ENCODE data around the gene FHDC1. TPM values are rescaled to one million over a fixed set of nuclear protein-coding genes. Genes with fewer than 3 reads are reported as not detected.

Gene FHDC1
- total RNA-seq, 1 experiment from 2014 or later, result 0.95 TPM

GRCh38 chr4:152940461-152940860, 4.3 kb downstream of the FHDC1 start:
- CTCF ChIA-PET, result no interaction called here
- H3K79me2 ChIP-seq (ENCODE audit: low read length), result no peaks in the 10 kb centered on the region
- no peak overlapping the region for H2AFZ ChIP-seq (ENCODE audit: low read length)
- intact Hi-C loops (cut with micrococcal nuclease), result no loop called here
- no peak overlapping the region for H3K9ac ChIP-seq (ENCODE audit: low read length)
- BruUV-seq (replicated peaks), result no TSS peak
- no peak overlapping the region for H3K4me3 ChIP-seq (ENCODE audit: low read length)
- TF ChIP-seq EZH2 (IDR thresholded peaks at IDR 0.05; ENCODE audit: low read length, unreplicated experiment) (no peak), CTCF (conservative IDR thresholded peaks at IDR 0.05; ENCODE audit: low read depth, low read length) (no peak), EZH2phosphoT487 (IDR thresholded peaks at IDR 0.05; ENCODE audit: borderline replicate concordance, low read length) (no peak)
- POLR2A ChIA-PET (ENCODE audit: unreplicated experiment), result no interaction called here
- no peaks in the 10 kb centered on the region for H3K9me2 ChIP-seq (replicated peaks; ENCODE audit: low read length)
- DNase-seq (no peak), ATAC-seq (no peak)
- H3F3A ChIP-seq (ENCODE audit: low read length, unreplicated experiment), result no peaks in the 10 kb centered on the region
- H3K36me3 ChIP-seq (ENCODE audit: low read depth, low read length), result no peaks in the 10 kb centered on the region
- peaks cover 2% of the 10 kb centered on the region for H3K4me1 ChIP-seq (ENCODE audit: insufficient read depth, low read length)
- H3K27me3 ChIP-seq (ENCODE audit: low read length), result no peaks in the 10 kb centered on the region
- H3K4me2 ChIP-seq (ENCODE audit: low read length), result no peak overlapping the region
- no peaks in the 10 kb centered on the region for H4K20me1 ChIP-seq (ENCODE audit: low read length)
- H3K27ac ChIP-seq (ENCODE audit: low read length), result no peak overlapping the region
- no peaks in the 10 kb centered on the region for H3K9me3 ChIP-seq (ENCODE audit: low read length)

GRCh38 chr4:152941411-152941810, 5.3 kb downstream of the FHDC1 start:
- Histone ChIP-seq H3K79me2 (ENCODE audit: low read length) (no peaks in the 10 kb centered on the region), H3K27ac (ENCODE audit: low read length) (no peak overlapping the region), H4K20me1 (ENCODE audit: low read length) (no peaks in the 10 kb centered on the region), H3K27me3 (ENCODE audit: low read length) (no peaks in the 10 kb centered on the region), H3K9me3 (ENCODE audit: low read length) (no peaks in the 10 kb centered on the region), H3K36me3 (ENCODE audit: low read depth, low read length) (no peaks in the 10 kb centered on the region), H3K4me2 (ENCODE audit: low read length) (no peak overlapping the region), H3K9ac (ENCODE audit: low read length) (no peak overlapping the region), H3K4me1 (ENCODE audit: insufficient read depth, low read length) (no peaks in the 10 kb centered on the region), H3K9me2 (replicated peaks; ENCODE audit: low read length) (no peaks in the 10 kb centered on the region), H2AFZ (ENCODE audit: low read length) (no peak overlapping the region), H3F3A (ENCODE audit: low read length, unreplicated experiment) (no peaks in the 10 kb centered on the region), H3K4me3 (ENCODE audit: low read length) (no peak overlapping the region)
- ATAC-seq, result no peak
- ChIA-PET CTCF (no interaction called here), POLR2A (ENCODE audit: unreplicated experiment) (no interaction called here)
- TF ChIP-seq EZH2phosphoT487 (IDR thresholded peaks at IDR 0.05; ENCODE audit: borderline replicate concordance, low read length) (no peak), CTCF (conservative IDR thresholded peaks at IDR 0.05; ENCODE audit: low read depth, low read length) (no peak), EZH2 (IDR thresholded peaks at IDR 0.05; ENCODE audit: low read length, unreplicated experiment) (no peak)
- BruUV-seq (replicated peaks), result no TSS peak
- no peak for DNase-seq
- intact Hi-C loops (cut with micrococcal nuclease), result no loop called here

GRCh38 chr4:152942346-152942745, 6.2 kb downstream of the FHDC1 start:
- no peaks in the 10 kb centered on the region for H3K36me3 ChIP-seq (ENCODE audit: low read depth, low read length)
- H3K4me2 ChIP-seq (ENCODE audit: low read length), result no peak overlapping the region
- no peak overlapping the region for H3K9ac ChIP-seq (ENCODE audit: low read length)
- no peaks in the 10 kb centered on the region for H3K27me3 ChIP-seq (ENCODE audit: low read length)
- intact Hi-C loops (cut with micrococcal nuclease), result no loop called here
- BruUV-seq (replicated peaks), result no TSS peak
- H3K79me2 ChIP-seq (ENCODE audit: low read length), result no peaks in the 10 kb centered on the region
- no peaks in the 10 kb centered on the region for H4K20me1 ChIP-seq (ENCODE audit: low read length)
- H3K9me3 ChIP-seq (ENCODE audit: low read length), result no peaks in the 10 kb centered on the region
- no peaks in the 10 kb centered on the region for H3K9me2 ChIP-seq (replicated peaks; ENCODE audit: low read length)
- POLR2A ChIA-PET (ENCODE audit: unreplicated experiment), result no interaction called here
- TF ChIP-seq CTCF (conservative IDR thresholded peaks at IDR 0.05; ENCODE audit: low read depth, low read length) (no peak), EZH2phosphoT487 (IDR thresholded peaks at IDR 0.05; ENCODE audit: borderline replicate concordance, low read length) (no peak), EZH2 (IDR thresholded peaks at IDR 0.05; ENCODE audit: low read length, unreplicated experiment) (no peak)
- CTCF ChIA-PET, result no interaction called here
- no peaks in the 10 kb centered on the region for H3K4me1 ChIP-seq (ENCODE audit: insufficient read depth, low read length)
- no peak overlapping the region for H3K4me3 ChIP-seq (ENCODE audit: low read length)
- H3F3A ChIP-seq (ENCODE audit: low read length, unreplicated experiment), result no peaks in the 10 kb centered on the region
- DNase-seq, result no peak
- ATAC-seq, result no peak
- H3K27ac ChIP-seq (ENCODE audit: low read length), result no peak overlapping the region
- H2AFZ ChIP-seq (ENCODE audit: low read length), result no peak overlapping the region
